NK-92 (cell line): ENCODE results near the gene XPNPEP2.

ENCODE experiments used
- DNase-seq: peaks from one replicate; lab custom pipeline; 2025; ENCODE audit not compliant: unreplicated experiment; lab: John Stamatoyannopoulos, UW

XPNPEP2 gene

GRCh38 chrX:129779086-129779672 is 40.4 kb downstream of the XPNPEP2 start:
- DNase-seq, result no peak

GRCh38 chrX:129779747-129780146 is 41.0 kb downstream of the XPNPEP2 start, which contains the start of gene SASH3:
Gene SASH3 (plus strand): TSS chrX:129779949. CDS start chrX:129780098, 149 bp downstream.
- no peak for DNase-seq

- DNase-seq, result no peak
Measured at GRCh38 chrX:129780441-129781105, 41.8 kb downstream of the XPNPEP2 start.

GRCh38 chrX:129781134-129781672 is 42.4 kb downstream of the XPNPEP2 start:
- peak; percentile 17 for DNase-seq

- no peak for DNase-seq
Measured at GRCh38 chrX:129781680-129782495, 43.1 kb downstream of the XPNPEP2 start.

GRCh38 chrX:129782706-129783105 is 43.9 kb downstream of the XPNPEP2 start:
- DNase-seq, result no peak

GRCh38 chrX:129783291-129783713 is 44.5 kb downstream of the XPNPEP2 start:
- no peak for DNase-seq

- DNase-seq, result no peak
Measured at GRCh38 chrX:129784371-129784770, 45.6 kb downstream of the XPNPEP2 start.

- no peak for DNase-seq
Measured at GRCh38 chrX:129785160-129785947, 46.6 kb downstream of the XPNPEP2 start.

- DNase-seq, result no peak
Measured at GRCh38 chrX:129786210-129786651, 47.5 kb downstream of the XPNPEP2 start.

- no peak for DNase-seq
Measured at GRCh38 chrX:129787336-129788055, 48.7 kb downstream of the XPNPEP2 start.

- DNase-seq, result no peak
Measured at GRCh38 chrX:129788527-129788926, 49.7 kb downstream of the XPNPEP2 start.

GRCh38 chrX:129790146-129790545 is 51.4 kb downstream of the XPNPEP2 start:
- no peak for DNase-seq

- no peak for DNase-seq
Measured at GRCh38 chrX:129790808-129791207, 52.0 kb downstream of the XPNPEP2 start.

GRCh38 chrX:129791336-129791735 is 52.6 kb downstream of the XPNPEP2 start:
- DNase-seq, result no peak

GRCh38 chrX:129791961-129792570 is 53.3 kb downstream of the XPNPEP2 start:
- no peak for DNase-seq

GRCh38 chrX:129792586-129793291 is 54.0 kb downstream of the XPNPEP2 start:
- DNase-seq, result no peak

GRCh38 chrX:129793604-129794191 is 54.9 kb downstream of the XPNPEP2 start:
- DNase-seq, result no peak

- no peak for DNase-seq
Measured at GRCh38 chrX:129795584-129795983, 56.8 kb downstream of the XPNPEP2 start.
